ENCODE measurements around the gene TNFAIP8. TPM values are rescaled to one million over a fixed set of nuclear protein-coding genes. Genes with fewer than 3 reads are reported as not detected.
A peak's percentile ranks its signal among the peaks of the same experiment; 100 is the strongest.

TNFAIP8 gene
- total RNA-seq, 4 donors from 2014 or later: 9.8 to 28.1 (median 22.5) TPM

GRCh38 chr5:119319401-119319800 is 36.4 kb upstream of the TNFAIP8 start:
- intact Hi-C loops (cut with DNase I; ENCODE audit: low total_unique reads) (no loop called here), in situ Hi-C loops (cut with MboI; ENCODE audit: low pct_ligation_motif_present in 1 of 4, low pct_unique_long_range_greater_than_20kb in 1 of 4, low sequenced_read_pairs in 3 of 4) (no loop called here)
- DNase-seq: no peak
- no peak overlapping the region for H3K27ac ChIP-seq
- H3K4me3 ChIP-seq: no peak overlapping the region
- H3K9me3 ChIP-seq: no peaks in the 10 kb centered on the region
- H3K4me1 ChIP-seq: peaks cover 0 to 22% (median 9%) of the 10 kb centered on the region in 4 donors
- TF ChIP-seq EP300 (IDR thresholded peaks at IDR 0.05; ENCODE audit: low read depth): no peak
- no peak for TF ChIP-seq POLR2A (IDR thresholded peaks at IDR 0.05)
- TF ChIP-seq POLR2AphosphoS5 (IDR thresholded peaks at IDR 0.05): no peak
- TF ChIP-seq, protein P1, sequence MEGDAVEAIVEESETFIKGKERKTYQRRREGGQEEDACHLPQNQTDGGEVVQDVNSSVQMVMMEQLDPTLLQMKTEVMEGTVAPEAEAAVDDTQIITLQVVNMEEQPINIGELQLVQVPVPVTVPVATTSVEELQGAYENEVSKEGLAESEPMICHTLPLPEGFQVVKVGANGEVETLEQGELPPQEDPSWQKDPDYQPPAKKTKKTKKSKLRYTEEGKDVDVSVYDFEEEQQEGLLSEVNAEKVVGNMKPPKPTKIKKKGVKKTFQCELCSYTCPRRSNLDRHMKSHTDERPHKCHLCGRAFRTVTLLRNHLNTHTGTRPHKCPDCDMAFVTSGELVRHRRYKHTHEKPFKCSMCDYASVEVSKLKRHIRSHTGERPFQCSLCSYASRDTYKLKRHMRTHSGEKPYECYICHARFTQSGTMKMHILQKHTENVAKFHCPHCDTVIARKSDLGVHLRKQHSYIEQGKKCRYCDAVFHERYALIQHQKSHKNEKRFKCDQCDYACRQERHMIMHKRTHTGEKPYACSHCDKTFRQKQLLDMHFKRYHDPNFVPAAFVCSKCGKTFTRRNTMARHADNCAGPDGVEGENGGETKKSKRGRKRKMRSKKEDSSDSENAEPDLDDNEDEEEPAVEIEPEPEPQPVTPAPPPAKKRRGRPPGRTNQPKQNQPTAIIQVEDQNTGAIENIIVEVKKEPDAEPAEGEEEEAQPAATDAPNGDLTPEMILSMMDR (IDR thresholded peaks at IDR 0.05): no peak
- WGBS, 2 donors (ENCODE audit: low coverage in 1 of 2): 92 to 93% methylated on average over 5 of the region's 5 CpGs
- no peaks in the 10 kb centered on the region for H3K27me3 ChIP-seq
- no peaks in the 10 kb centered on the region for H3K36me3 ChIP-seq

- WGBS, 2 donors (ENCODE audit: low coverage in 1 of 2): 91 to 95% methylated on average over 5 of the region's 5 CpGs
- TF ChIP-seq POLR2A (IDR thresholded peaks at IDR 0.05) (no peak), POLR2AphosphoS5 (IDR thresholded peaks at IDR 0.05) (no peak), EP300 (IDR thresholded peaks at IDR 0.05; ENCODE audit: low read depth) (no peak)
- TF ChIP-seq, protein P1 (IDR thresholded peaks at IDR 0.05): no peak
- no peak overlapping the region for H3K27ac ChIP-seq
- H3K4me3 ChIP-seq: no peak overlapping the region
- no peaks in the 10 kb centered on the region for H3K9me3 ChIP-seq
- peaks cover 0 to 26% (median 9%) of the 10 kb centered on the region in 4 donors for H3K4me1 ChIP-seq
- H3K27me3 ChIP-seq: no peaks in the 10 kb centered on the region
- DNase-seq: no peak
- H3K36me3 ChIP-seq: no peaks in the 10 kb centered on the region
- intact Hi-C loops (cut with DNase I; ENCODE audit: low total_unique reads): loop anchor here (10.0 kb wide), 1 partner anchor 45 kb away; no protein-coding TSS in a partner anchor
- in situ Hi-C loops (cut with MboI; ENCODE audit: low pct_ligation_motif_present in 1 of 4, low pct_unique_long_range_greater_than_20kb in 1 of 4, low sequenced_read_pairs in 3 of 4): no loop called here
These were observed 35.9 kb upstream of the TNFAIP8 start for GRCh38 chr5:119319890-119320289.

DNA sequence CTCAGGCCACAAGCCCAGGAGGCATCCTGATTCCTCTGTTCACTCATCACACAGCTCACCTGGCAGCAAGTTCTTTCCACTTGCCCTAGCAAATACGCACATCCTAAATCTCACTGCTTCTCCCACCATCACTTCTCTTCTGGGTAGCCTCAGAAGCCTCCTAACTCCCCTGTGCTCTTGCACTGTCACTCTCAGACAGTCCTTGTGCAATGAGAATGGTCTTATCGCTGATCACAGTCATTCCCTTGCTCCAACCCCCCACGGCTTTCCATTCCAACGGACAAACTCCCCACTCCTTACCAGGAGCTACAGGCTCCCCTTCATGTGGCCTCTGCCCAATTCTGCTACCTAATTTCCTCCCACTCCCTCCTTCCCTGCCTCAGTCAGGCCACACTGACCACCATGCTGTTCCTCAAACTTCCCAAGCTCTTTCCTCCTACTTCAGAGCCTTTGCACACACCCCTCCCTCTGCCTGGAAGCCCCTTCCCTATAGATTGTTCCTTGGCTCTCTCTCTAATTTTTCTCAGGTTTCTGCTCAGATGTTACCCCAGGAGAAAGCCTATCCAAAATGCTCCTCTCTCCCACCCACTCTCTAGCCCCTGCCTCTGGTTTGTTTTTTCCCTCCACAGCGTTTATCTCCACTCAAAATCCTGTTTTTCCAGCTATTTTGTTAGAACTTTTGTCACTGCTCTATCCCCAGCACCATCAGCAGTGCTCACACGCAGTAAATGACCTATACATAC is 34.1 kb upstream of the TNFAIP8 start:
- in situ Hi-C loops (cut with MboI; ENCODE audit: low pct_ligation_motif_present in 1 of 4, low pct_unique_long_range_greater_than_20kb in 1 of 4, low sequenced_read_pairs in 3 of 4): no loop called here
- TF ChIP-seq POLR2A (IDR thresholded peaks at IDR 0.05) (no peak), POLR2AphosphoS5 (IDR thresholded peaks at IDR 0.05) (no peak), EP300 (IDR thresholded peaks at IDR 0.05; ENCODE audit: low read depth) (no peak)
- TF ChIP-seq, protein P1 (IDR thresholded peaks at IDR 0.05): no peak
- peaks cover 0 to 29% (median 7%) of the 10 kb centered on the region in 4 donors for H3K4me1 ChIP-seq

GRCh38 chr5:119322312-119322947 is 33.4 kb upstream of the TNFAIP8 start:
- in situ Hi-C loops (cut with MboI; ENCODE audit: low pct_ligation_motif_present in 1 of 4, low pct_unique_long_range_greater_than_20kb in 1 of 4, low sequenced_read_pairs in 3 of 4) (no loop called here), intact Hi-C loops (cut with DNase I; ENCODE audit: low total_unique reads) (loop anchor here (10.0 kb wide), 1 partner anchor 48 kb away; no protein-coding TSS in a partner anchor)
- 72 to 82% methylated on average over 5 to 7 of the region's 7 CpGs for WGBS, 2 donors (ENCODE audit: low coverage in 1 of 2)
- TF ChIP-seq, protein P1 (IDR thresholded peaks at IDR 0.05): no peak
- TF ChIP-seq POLR2AphosphoS5 (IDR thresholded peaks at IDR 0.05) (no peak), POLR2A (IDR thresholded peaks at IDR 0.05) (no peak), EP300 (IDR thresholded peaks at IDR 0.05; ENCODE audit: low read depth) (no peak)
- no peak for DNase-seq
- Histone ChIP-seq H3K27ac (peak overlapping the region in 1 of 4 donors; percentile 14), H3K36me3 (no peaks in the 10 kb centered on the region), H3K4me3 (no peak overlapping the region), H3K9me3 (no peaks in the 10 kb centered on the region), H3K27me3 (no peaks in the 10 kb centered on the region), H3K4me1 (peaks cover 0 to 30% (median 7%) of the 10 kb centered on the region in 4 donors)

More for the DNA sequence above, 34.1 kb upstream of the TNFAIP8 start:
- Histone ChIP-seq H3K27ac (no peak overlapping the region), H3K36me3 (no peaks in the 10 kb centered on the region), H3K27me3 (no peaks in the 10 kb centered on the region), H3K4me3 (no peak overlapping the region), H3K9me3 (no peaks in the 10 kb centered on the region)
- intact Hi-C loops (cut with DNase I; ENCODE audit: low total_unique reads): loop anchor here (10.0 kb wide), 1 partner anchor 47 kb away; no protein-coding TSS in a partner anchor
- 88 to 97% methylated on average over 1 to 6 of the region's 6 CpGs for WGBS, 2 donors (ENCODE audit: low coverage in 1 of 2)
- no peak for DNase-seq

Data from transverse colon (tissue), 4 donors.